SU-DHL-6 (cell line): ENCODE data around the gene STPG2.

Source experiments
- H2AFZ ChIP-seq: fragments of 200-600 bp; sonication (generic); 2 replicates; pipeline ENCODE4 v1.6.1; 2014; ENCODE audit warnings: low read depth, mild to moderate bottlenecking, moderate library complexity, mixed read lengths, antibody characterized with exemption, low read length; ENCODE audit not compliant: severe bottlenecking
- H3F3A ChIP-seq: fragments of 200-600 bp; shearing (Covaris generic); 2 replicates; pipeline ENCODE4 v1.6.0; 2016; ENCODE audit warnings: antibody characterized with exemption, mild to moderate bottlenecking; ENCODE audit not compliant: insufficient read depth
- H3K27ac ChIP-seq: fragments of 200-600 bp; sonication (generic); 2 replicates; pipeline ENCODE4 v1.5.1; 2016; ENCODE audit warnings: low read depth, mild to moderate bottlenecking, low read length, moderate library complexity, mixed read lengths
- H3K27me3 ChIP-seq: fragments of 200-600 bp; sonication (generic), shearing (Covaris generic); 2 replicates; pipeline ENCODE4 v1.6.0; 2014; ENCODE audit warnings: mild to moderate bottlenecking, low read length
- H3K36me3 ChIP-seq: fragments of 200-600 bp; sonication (generic); 2 replicates; pipeline ENCODE4 v1.6.1; 2014; ENCODE audit warnings: mild to moderate bottlenecking, low read length, mixed read lengths
- H3K4me2 ChIP-seq: fragments of 300-600, 200-600 bp; shearing (Covaris generic), sonication (generic); 2 replicates; pipeline ENCODE4 v1.6.0; 2014; ENCODE audit warnings: low read length, low read depth, mild to moderate bottlenecking; ENCODE audit not compliant: poor library complexity, severe bottlenecking
- H3K4me3 ChIP-seq: fragments of 200-600 bp; sonication (generic); 2 replicates; pipeline ENCODE4 v1.5.1; 2014; ENCODE audit warnings: antibody characterized with exemption, low read length, mild to moderate bottlenecking, mixed read lengths; ENCODE audit not compliant: insufficient read depth, poor library complexity, severe bottlenecking
- H3K79me2 ChIP-seq: fragments of 200-600 bp; sonication (generic); 2 replicates; pipeline ENCODE4 v1.6.1; 2014; ENCODE audit warnings: mild to moderate bottlenecking, low read length, moderate library complexity; ENCODE audit not compliant: insufficient read depth
- H3K9ac ChIP-seq: fragments of 200-600 bp; sonication (generic); 2 replicates; pipeline ENCODE4 v1.7.0; 2014; ENCODE audit warnings: mild to moderate bottlenecking, low read length
- H3K9me2 ChIP-seq: fragments of 200-600 bp; sonication (generic); replicated peaks from 2 replicates; pipeline ENCODE4 v1.6.1; 2014; ENCODE audit warnings: low read length; ENCODE audit not compliant: insufficient read depth
- H3K9me3 ChIP-seq: fragments of 200-600 bp; sonication (generic); 2 replicates; pipeline ENCODE4 v1.6.1; 2014; ENCODE audit warnings: low read length, mixed read lengths; ENCODE audit not compliant: insufficient read depth
- H4K20me1 ChIP-seq: fragments of 200-600 bp; sonication (generic); 2 replicates; pipeline ENCODE4 v1.6.1; 2014; ENCODE audit warnings: low read depth, mild to moderate bottlenecking, antibody characterized with exemption, low read length, moderate library complexity, mixed read lengths
- CTCF ChIP-seq: fragments of 200-600 bp; sonication (generic); IDR thresholded peaks from one replicate; pipeline ENCODE4 v1.5.1; 2017; ENCODE audit warnings: antibody characterized with exemption, mild to moderate bottlenecking, low read length, moderate library complexity; ENCODE audit not compliant: insufficient read depth, poor library complexity, severe bottlenecking
- EZH2phosphoT487 ChIP-seq: fragments of 200-600 bp; sonication (generic), shearing (Covaris generic); conservative IDR thresholded peaks from 2 replicates; pipeline ENCODE4 v1.6.1; 2018; ENCODE audit warnings: mild to moderate bottlenecking, antibody characterized with exemption, low read length, moderate library complexity, mixed read lengths

The STPG2 gene

GRCh38 chr4:98055800-98056501 is 87.3 kb downstream of the STPG2 start:
- Histone ChIP-seq H3K27ac (no peak overlapping the region), H3K79me2 (no peaks in the 10 kb centered on the region), H3K4me2 (no peak overlapping the region), H3K27me3 (no peaks in the 10 kb centered on the region), H3F3A (no peaks in the 10 kb centered on the region), H4K20me1 (no peaks in the 10 kb centered on the region), H3K36me3 (no peaks in the 10 kb centered on the region), H3K9me3 (no peaks in the 10 kb centered on the region), H3K9me2 (no peaks in the 10 kb centered on the region), H3K9ac (no peak overlapping the region), H2AFZ (no peak overlapping the region), H3K4me3 (no peak overlapping the region)
- TF ChIP-seq CTCF (no peak), EZH2phosphoT487 (no peak)

GRCh38 chr4:98046665-98047064 is 96.6 kb downstream of the STPG2 start:
- Histone ChIP-seq H4K20me1 (no peaks in the 10 kb centered on the region), H3K27me3 (no peaks in the 10 kb centered on the region), H3K9ac (no peak overlapping the region), H3K79me2 (no peaks in the 10 kb centered on the region), H3K36me3 (no peaks in the 10 kb centered on the region), H3K9me3 (no peaks in the 10 kb centered on the region), H3K4me2 (no peak overlapping the region), H3K27ac (no peak overlapping the region), H3K4me3 (no peak overlapping the region), H3F3A (no peaks in the 10 kb centered on the region), H3K9me2 (no peaks in the 10 kb centered on the region), H2AFZ (no peak overlapping the region)
- TF ChIP-seq EZH2phosphoT487 (no peak), CTCF (no peak)

GRCh38 chr4:98030059-98030458 is 113.2 kb downstream of the STPG2 start:
- Histone ChIP-seq H3K79me2 (no peaks in the 10 kb centered on the region), H4K20me1 (no peaks in the 10 kb centered on the region), H3F3A (no peaks in the 10 kb centered on the region), H2AFZ (no peak overlapping the region), H3K36me3 (no peaks in the 10 kb centered on the region), H3K4me2 (no peak overlapping the region), H3K27me3 (no peaks in the 10 kb centered on the region), H3K9me3 (no peaks in the 10 kb centered on the region), H3K9ac (no peak overlapping the region), H3K9me2 (no peaks in the 10 kb centered on the region), H3K27ac (no peak overlapping the region), H3K4me3 (no peak overlapping the region)
- TF ChIP-seq CTCF (no peak), EZH2phosphoT487 (no peak)
